IPS-NIHi7 (cell line): ENCODE results near the gene BANP.
"Not testable (repeated sequence)": the region's sequence is repeated elsewhere in the genome, so short reads cannot be mapped to it uniquely, and the experiment has no call there.

Source experiments
- DNase-seq: peaks from one replicate; pipeline ENCODE4 v3.0.0; 2012; ENCODE audit warnings: mixed read lengths; ENCODE audit errors: extremely low spot score

BANP gene

DNA sequence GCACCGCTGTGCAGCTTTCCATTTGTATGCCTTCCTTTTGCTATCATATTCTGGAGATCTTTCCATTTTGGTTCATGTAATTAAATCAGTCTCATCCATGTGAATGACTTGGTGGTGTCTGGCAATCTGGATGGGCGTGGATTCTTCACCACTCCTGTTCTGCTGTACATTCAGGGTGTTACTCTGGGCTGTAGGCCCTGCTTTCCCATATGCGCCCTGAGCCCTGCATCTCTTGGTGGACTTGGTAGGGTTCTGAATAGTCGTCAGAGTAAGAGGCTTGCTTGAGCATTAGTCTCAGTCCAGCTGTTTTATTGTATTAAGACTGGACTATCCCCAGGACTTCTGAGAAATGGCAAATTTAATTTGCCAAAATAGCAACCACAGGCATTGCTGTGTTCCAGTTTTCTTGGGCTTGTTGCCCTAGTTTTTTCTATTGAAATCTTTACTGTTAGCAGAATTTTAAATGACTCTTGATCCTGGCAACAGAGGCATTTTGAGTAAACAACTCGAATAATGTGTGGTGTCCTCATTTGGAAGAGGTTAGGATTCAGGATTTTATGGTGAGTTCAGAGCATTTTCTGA is 14.9 kb downstream of the BANP start:
- no peak for DNase-seq

DNA sequence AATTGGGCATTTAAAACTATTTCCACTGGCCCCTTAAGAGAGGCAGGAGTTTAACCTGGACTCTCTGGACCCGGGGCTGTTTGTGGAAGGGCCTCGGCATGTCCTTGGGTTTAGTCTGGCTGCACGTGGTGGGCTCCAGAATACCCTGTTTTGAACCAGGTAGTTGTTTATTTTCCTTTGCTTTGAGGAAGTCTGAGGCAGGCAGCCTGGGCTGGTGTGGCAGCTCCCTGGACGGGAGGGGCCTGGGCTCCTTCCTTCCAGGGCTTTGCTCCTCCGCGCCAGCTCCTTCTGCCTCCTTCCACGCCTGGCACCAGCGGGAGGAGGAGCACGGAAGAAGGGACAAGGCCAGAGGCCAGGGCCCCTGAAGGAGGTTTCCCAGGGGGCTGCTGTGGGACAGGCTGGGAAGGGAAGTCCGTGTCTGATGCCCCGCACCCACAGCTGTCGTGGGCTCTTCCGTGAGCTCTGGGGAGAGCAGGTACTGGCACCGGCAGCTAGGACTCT is 15.5 kb downstream of the BANP start:
- DNase-seq, result no peak

DNA sequence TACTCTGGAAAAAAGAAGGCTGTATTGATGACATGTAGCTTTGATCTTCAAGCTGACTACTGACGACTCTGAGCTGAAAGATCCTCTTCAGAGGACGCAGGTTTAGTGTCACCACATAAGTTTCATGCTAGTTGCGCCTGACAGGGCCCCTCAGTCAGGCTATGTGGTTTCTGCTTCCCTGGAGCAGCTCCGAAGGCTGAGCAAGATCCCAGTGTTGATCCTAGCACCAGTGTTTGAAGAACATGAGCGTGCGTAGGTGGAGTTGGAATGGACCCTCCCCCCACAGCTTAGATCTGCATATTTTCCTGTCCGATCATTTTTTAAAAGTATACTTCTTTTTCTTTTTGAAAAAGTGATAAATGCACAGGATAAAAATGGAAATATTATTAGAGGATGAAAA is 17.3 kb downstream of the BANP start:
- DNase-seq, result no peak

DNA sequence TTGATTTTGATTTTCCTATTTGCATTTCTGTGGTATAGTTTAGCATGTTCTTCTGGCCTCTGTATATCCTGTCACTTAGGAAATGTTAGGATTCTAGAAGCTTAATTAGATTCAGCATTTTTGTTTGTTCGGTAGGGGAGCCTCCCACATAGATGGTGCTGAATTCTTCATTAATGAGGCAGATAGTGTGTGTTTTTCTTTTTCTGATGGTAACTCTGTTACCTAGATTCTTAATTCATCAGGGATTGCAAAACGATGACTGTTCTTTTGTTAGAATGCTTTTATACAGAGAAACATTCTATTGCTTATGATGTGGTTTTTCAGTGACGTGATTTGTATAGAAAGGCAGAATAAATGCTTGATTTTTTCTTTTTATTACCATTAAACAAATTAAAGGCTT is 19.0 kb downstream of the BANP start:
- DNase-seq, result no peak

DNA sequence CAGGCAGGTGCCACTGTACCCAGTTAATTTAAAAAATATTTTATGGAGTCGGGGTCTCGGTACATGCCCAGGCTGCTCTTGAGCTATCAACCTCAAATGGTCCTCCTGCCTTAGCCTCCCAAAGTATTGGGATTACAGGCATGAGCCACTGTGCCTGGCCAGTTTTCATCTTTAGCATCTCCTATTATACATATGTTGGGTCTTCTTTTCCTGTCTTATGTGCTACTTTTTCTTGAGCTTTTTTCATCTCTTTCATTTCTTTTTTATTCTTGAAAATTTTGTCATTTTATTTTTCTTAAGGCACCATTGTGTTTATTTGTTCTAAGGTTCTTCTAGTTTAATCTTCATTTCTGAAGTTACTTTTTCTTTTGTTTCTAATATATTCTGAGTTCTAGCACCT is 20.7 kb downstream of the BANP start:
- DNase-seq, result no peak

DNA sequence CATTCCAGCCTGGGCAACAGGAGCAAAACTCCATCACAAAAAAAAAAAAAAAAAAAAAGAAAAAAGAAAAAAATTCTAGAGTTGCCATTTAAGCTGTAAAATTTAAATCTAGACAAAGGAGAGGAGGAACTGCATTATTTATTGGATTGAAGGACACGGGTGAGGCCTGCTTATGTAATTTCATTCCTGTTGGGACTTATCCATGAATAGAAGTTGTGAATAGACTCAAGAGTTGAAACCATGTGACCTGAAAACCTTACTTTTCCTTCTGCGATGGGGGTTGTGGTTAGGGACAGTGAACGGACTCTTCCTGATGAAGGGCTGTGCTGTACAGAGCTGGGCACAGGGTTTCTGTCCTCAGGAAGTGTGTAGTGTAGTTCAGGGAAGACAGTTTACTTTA is 22.5 kb downstream of the BANP start:
- DNase-seq, result no peak

DNA sequence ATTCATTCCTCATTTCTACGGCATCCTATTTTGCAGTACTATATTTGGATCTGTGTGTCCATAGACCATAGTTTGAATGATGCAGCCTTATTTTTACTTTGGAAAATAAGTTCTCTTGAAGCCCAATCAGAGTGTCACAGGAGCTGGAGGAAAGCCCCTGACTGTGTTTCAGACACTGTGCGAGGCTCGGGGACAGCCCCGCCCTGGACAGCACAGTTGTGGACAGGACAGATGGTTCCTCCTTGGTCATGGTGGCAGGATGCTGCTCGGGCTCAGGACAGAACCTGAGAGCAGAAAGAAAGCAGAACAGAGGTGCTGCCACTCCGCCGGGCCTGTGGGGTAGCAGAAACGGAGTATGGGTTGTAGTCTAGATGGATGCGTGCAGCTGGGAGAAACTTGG is 22.9 kb downstream of the BANP start:
- no peak for DNase-seq

DNA sequence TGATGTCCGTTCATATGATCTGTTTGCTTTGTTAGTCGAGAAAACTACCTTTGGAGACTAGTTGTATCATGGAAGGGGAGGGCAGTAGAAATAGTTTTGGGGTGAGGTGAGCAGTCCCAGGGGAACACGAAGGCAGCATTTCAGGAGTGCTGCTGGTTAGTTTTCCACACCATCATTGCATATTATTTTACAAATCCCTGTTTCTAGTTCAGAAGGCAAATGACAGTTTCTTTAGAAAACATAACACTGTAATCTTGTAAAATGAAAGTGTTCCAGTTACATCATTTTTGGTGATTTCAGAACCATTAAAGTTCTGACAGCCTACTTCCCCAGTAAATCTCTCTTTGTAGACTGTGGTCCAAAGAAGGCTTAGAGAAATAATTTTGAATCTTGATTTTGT is 25.4 kb downstream of the BANP start:
- no peak for DNase-seq

DNA sequence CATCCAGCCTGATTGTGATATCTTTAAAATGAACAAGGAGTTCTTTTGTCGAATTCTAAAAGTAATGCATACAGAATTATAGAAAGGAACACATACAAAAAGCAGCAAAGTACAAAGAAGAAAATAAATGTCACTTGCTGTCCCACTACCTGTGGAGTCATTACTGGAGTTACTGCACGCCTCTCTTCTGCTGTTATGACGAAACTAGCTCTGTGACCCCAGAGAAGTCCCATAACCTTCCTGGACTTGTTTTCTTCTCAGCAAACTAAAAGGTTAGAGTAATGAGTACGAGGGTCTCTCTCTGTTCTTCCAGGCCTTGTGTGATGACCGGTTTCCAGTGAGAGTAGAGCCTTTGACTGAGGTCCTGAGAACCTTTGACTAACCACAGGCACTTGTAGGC is 26.9 kb downstream of the BANP start:
- DNase-seq, result no peak

DNA sequence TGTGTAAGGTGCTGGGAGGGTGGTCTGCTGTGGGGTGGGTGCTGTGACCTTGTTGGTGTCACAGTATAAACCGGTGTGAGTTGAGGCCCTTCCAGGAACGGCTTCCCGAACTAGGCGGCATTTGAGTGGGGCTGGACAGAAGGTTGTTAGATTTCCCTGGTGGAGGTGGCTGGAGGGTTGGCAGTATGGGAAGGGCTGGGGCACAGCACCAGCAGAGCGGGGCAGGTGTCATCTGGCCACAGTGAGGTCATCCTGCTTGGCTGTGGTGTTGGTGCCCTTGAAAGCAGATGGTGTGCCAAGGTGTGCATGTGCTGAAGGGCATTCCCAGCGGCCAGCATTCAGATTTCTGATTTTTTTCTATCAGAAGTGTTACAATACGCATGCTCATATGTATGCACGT is 28.1 kb downstream of the BANP start:
- DNase-seq, result no peak

DNA sequence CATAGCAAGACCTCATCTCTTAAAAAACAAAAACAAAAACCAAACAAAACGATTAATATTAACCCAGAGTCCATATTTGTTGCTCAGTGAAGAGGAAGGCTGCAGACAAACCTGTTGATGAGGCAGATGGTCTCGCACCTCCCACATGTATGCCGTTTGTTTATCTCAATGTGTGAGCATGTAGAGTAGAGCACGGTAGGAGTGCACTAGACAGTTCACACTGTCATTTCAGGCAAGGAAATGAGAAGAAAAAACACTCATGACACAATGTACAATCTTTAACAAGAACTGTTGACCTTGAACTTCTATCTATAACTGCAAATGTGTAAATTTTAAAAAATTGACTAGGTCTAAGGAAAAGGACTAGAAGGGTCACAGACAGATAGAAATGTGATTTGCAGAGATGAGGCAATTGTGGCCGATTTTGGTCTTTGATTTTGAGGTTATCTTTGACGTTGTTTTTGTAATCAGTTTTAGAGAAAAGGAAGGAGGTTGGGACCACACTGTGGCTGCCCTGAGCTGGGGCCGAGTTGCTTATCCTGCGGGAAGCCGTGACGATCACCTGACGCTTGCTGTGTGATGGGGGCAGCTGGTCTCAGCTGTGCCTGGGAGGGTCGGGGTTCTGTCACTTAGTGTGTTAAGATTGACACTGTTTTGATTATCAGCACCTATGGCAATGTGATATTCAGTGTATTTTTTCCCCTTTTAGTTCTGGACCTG is 28.8 kb downstream of the BANP start:
- DNase-seq, result not testable (repeated sequence)

DNA sequence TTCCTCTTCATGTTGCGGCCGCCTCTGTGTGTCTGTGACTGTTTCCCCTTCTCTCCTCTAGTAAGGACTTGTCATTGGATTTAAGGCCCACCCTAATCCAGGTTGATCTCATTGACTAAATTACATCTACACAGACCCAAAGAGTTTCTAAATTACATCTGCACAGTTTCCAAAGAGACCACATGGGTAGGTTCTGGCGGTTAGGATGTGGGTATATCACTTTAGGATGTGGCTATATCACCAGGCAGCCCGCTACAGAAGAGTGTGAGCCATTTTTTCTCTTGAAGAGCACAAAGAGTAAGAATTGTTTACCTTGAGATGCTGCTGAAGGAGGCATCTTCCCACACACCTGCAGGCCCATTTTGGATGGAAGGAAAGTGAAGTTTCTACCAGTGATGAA is 30.1 kb downstream of the BANP start:
- not testable (repeated sequence) for DNase-seq

DNA sequence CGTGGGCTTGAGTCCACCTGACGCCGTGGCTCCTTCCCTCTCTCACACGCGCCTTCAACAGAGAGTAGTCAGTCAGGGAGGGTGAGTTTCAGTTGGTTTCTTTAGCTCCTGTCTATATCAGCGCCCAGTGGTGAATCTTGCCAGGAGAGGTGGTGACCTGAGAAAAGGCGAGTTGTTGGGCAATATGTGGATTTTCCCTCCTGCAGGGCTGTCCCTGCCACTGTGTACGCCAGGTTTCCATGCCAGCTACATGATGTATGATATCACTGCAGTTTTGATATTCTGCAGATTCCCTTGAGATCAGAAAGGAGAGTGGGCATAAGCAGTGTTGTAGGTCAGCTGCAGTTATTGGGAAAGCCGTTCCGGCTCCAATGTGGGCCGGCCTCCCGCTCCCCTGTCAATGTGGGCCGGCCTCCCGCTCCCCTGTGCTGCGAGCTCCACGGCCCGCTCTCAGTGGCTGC is 31.4 kb downstream of the BANP start:
- no peak for DNase-seq

DNA sequence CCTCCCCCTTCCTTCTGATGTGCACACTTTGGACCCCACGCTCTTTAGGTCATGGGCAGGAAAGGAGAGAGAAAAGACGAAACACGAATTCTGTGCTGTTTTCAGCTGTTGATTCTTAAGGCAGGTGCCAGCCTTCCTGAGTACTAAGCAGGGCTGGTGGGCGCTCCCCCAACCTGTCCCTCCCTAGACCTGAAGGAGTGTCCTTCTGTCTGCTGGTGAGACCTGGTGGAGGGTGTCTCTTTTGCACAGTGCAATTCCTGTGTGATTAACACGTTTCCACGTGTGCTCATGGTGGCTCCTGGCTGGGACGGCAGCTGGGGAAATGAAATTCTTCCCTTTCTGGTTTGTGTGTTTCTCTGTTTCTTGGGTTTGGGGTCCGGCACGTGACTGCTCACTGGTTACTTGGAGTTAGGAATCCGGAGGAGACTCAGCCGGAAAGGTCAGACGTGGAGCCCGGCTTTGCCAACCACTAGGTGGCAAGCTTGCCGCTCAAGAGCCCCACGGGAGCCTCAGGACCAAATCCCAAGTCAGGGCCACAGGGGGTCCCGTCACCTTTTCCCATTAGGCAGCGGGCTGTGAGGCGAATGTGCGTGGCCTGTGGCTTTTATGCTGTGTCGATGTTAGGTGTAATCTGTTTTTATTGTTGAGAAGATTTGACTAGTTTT is 32.0 kb downstream of the BANP start:
- DNase-seq, result not testable (repeated sequence)

DNA sequence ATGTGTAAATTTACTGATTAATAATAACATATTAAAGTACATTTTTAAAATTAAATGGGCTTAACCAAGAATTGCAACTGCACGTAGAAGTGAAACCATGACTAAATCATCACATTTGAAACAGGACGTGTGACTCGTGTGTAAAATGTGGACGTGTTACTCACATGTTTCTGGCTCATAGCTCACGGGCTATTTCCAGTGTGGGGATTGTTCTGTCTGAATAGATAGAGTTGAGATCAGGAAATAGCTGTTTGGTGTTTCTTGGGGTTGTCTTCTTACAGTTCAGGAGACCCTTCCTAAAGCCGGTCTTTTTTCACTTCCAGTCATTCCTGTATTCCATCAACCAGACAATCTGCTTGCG is 32.5 kb downstream of the BANP start:
- not testable (repeated sequence) for DNase-seq

DNA sequence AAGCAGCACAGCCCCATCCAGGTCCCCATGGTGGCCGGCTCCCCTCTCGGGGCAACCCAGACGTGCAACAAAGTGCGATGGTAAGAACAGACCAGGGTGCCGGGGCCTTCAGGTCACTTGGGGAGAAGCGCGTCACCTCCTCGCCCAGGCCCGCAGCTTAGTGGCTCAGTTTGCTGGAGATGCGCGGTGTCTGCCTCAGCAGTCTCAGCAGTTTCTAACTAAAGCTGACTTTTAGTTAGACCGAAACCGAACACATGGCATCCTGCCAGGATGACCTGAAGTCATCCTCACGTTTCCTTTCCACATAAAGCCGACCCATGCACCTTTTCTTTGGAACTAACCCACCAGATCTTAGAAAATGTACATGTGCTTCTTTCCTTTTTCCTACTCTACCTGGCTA is 32.9 kb downstream of the BANP start:
- DNase-seq, result not testable (repeated sequence)

DNA sequence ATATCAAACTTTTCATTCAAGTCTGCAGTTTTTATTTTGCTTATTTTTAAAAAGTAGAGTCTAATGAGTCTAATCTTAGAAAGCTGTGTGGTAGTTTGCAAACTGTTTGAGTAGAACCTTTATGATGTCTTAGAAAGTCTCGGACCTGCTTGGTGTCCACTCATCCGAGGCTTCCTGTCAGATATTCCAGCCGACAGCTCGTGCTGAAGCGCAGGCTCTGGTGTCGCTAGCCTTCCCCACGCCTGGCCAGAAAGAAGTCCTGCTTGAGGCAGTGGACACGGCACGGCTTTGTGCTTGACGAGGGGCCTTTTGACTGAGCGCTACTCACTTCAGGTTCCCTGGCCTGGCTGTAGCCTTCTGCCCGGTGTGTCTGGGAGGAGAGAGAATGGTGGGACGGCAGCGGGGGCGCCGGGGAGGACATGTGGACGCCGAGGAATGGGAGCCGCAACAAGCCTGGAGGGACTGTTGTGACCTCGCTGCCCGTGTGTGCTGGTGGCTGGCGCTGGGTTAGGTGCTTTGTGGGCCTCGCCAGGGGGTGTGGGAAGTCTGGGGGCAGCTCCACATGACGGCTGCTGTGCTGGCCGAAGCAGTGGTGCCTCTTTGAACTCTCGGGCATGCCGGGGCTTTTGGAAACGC is 33.5 kb downstream of the BANP start:
- no peak for DNase-seq

DNA sequence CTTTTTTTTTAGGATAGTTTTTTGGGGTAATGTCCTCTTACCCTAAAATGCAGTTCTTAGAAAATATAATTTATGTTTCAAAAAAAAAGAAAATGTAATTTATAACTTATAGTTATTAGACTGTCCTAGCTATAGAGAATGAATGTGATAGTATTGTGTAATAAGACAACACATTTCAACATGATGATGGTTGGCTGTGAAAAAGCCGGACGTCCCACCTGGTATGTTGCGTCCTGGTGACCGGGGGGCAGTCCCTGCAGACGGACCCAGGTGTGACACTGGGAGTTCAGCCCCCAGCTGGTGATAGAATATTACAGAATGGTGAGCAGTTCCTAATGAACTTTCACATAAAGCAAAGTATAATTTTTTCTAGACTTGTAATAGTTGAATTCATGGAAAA is 34.3 kb downstream of the BANP start:
- not testable (repeated sequence) for DNase-seq

DNA sequence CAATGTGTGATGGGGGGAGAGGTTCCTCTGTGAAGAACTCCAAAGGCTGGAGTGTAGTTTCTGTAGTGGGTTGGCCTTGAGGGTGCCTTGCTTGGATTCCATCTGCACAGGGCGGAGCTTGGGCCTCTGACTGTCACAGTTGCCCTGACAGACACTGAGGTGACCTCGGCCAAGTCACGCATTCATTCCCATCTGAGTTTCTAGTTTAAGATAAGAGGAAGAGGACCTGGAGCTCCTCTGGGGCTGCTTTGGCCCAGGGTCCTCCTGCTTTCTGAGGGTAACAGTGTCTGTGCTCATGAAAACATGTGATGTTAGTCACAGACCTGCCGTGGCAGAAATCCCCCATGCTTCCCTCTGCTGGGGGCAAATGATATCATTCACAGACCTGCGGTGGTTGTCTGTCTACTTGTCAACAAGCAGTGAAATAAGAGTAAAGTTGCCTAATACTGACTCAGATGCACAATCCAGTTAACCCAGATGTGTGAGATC is 35.2 kb downstream of the BANP start:
- DNase-seq, result not testable (repeated sequence)

DNA sequence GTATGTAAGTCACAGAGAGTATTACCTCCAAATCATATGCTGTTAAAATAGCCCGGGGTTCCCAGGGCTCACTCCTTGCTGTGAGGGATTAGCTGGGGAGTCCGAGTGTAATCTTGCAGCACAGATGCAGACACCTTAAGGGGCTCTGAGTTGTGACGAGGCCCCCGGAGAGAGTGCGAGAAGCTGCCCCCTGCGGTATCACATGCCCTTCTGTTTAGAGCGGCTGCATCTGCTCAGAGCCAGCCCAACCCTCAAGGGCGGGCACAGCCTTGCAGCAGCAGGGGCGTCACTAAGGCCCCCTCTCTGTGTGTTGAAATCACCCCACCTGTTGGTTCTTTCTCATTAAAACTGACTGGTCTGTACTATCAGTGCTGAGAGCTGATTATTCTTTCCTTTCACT is 37.4 kb downstream of the BANP start:
- DNase-seq, result not testable (repeated sequence)

DNA sequence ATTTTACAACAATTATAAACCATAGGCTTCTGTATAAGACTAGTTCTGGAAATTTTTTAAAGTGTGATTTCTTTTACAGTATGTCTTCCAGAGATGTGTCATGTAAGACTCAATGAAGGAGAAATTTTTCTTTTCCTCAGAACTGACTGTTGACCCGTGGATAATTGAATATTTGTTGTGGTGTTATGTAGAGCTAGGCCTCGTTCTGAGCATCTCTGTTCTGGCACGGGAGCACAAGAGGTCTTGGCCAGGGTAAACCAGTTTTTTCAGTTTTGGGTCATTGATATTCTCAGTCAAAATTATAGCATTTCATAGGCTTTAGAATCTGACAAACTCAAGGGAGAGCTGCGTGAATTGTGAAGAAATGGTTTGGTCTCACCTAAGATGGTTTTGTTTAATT is 39.0 kb downstream of the BANP start:
- DNase-seq, result not testable (repeated sequence)

DNA sequence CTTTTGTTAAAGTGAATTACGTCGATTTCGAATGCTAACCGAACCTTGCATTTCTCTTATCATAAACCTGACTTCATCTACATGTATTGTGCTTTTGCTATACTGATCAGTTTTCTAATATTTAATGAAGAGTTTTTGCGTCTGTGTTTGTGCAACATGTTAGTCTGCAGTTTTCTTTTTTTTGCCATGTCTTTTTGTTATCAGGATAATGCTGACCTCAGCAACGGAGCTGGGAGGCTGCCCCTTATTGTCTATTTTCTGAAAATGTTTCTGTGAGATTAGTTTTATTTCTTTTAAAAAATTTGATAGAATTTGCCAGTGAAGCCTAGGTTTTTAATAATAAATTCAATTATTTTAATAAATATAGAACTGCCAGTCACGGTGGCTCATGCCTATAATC is 40.9 kb downstream of the BANP start:
- DNase-seq, result not testable (repeated sequence)
